Activated naive CD4-positive, alpha-beta T cell treated with anti-CD3 and anti-CD28 coated beads, Interleukin-2, amount 50 U/mL, for 16 hours (primary cell): ENCODE results near the gene ATP2B2.

Experiments used
- DNase-seq: peaks from one replicate; pipeline ENCODE4 v3.0.0-alpha.2; 2020

ATP2B2 gene

GRCh38 chr3:10492364-10493201, 12.8 kb downstream of the ATP2B2 start:
- no peak for DNase-seq

DNA sequence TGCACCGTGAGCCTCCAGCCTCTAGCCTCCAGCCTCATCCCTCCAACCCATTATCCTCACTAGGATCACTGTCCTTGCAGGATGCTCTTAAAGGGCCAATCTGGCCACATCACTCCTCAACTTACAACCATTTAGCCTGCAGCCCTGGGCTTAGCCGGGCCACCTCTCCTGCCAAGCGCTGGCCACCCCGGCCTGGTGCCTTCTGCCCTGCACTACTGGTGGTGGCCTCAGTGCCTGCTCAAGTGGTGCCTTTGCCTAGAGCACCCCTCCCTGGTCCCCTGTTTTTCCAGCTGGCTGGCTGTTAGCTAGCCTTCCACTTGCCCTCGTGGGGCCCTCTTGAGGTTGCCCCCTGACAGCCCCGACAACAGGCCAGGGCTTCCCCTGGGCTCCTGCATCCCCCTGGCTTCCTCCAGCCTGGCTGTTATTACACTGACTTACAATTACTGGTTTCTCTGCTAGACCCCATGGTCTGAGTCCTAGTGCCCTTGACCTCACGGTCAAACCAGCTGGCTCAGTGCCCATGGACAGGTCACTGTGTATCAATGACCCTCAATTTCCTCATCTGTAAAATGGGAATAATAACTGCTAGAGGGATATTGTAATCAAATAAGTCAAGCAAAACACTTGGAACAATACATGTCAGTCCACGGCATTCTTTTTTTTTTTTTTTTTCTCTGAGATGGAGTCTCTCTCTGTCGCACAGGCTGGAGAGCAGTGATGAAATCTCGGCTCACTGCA, 15.5 kb downstream of the ATP2B2 start:
- DNase-seq = no peak

DNA sequence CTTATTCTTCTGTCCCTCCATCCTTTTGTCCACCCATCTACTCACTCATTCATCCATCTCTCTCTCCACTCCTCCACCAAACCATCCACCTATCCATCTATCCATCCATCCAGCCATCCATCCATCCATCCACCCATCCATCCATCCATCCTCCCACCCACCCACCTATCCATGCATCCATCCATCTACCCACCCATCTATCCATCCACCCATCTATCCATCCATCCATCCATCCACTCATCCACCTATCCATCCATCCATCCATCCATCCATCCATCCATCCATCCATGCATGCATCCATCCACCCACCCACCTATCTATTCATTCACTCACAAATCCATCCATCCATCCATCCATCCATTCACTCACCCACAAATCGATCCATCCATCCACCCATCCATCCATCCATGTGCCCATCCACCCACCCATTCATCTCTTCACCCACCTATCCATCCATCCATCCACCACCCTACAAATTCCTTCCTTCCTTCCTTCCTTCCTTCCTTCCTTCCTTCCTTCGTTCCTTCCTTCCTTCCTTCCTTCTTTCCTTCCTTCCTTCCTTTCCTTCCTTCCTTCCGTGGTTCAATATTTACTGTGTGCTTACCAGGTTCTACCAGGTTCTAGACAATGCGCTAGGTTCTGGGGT, 17.3 kb downstream of the ATP2B2 start:
- no peak for DNase-seq

GRCh38 chr3:10485806-10486205, 19.6 kb downstream of the ATP2B2 start:
- DNase-seq = no peak

DNA sequence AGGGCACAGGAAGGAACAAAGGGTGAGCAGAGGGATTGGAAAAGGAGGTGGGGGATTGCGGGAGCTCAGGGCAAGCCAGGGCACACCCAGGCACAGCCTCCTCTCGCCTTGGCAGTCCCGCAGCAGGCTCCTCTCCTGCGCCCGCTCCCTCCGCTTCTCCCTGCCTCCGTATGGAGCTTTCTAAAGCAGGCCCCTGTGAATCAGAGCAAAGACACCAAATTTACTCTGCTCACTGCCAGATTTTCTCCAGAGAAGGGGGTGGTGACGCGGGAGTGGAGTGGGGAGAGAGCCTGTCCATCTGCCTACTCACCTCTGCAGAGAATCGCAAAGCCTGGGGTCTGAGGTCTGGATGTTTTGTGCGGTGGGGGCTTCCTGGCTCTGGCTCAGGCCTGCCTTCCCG, 20.0 kb downstream of the ATP2B2 start:
- no peak for DNase-seq

GRCh38 chr3:10484709-10485108, 20.7 kb downstream of the ATP2B2 start:
- DNase-seq = no peak

DNA sequence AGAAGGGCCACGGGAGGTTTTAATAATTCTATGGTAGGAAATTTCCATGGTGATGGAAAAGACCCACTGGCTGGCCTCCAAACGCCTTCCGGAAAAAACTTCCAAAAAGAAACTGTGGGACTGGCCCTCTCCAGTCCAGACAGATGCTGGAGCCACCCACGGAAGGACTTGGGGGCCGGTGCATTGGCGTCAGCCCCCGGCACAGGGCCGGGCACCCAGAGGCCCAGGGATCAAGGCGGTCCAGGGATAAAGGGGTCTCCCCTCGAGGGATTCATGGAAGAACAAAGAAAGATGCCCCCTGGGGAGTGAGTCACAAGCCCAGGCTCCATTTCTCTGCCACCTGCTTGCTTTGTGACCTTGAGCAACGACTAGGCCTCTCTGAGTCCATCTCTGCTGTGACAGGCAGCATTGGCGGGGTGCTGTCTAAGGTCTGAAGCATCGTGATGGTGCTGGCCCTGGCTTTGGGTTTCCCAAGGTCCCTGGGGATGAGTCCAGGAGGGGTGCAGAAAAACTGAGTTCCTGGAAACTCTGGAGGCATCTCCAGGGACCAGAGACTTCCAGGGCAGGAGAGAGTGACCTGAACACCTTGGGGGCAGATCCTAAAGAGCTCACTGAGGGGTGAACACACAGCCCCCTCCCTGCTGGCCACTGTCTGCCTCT, 21.6 kb downstream of the ATP2B2 start:
- DNase-seq = no peak

DNA sequence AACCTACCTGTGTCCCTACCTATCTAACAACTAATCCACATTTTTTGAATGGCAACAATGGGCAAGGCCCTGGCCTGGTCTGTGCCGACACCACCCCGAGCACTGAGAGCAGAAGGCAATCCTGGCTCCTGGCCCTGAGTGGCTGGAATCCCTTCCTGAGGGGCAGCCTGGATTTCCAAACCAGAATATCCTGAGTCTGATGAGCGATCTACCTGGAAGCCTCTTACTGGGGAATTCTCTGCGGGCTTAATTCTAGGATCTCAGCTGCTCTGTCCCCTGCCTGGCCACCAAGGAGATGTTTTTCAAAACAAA, 22.1 kb downstream of the ATP2B2 start:
- DNase-seq = no peak

GRCh38 chr3:10482631-10483363, 22.6 kb downstream of the ATP2B2 start:
- DNase-seq = no peak

DNA sequence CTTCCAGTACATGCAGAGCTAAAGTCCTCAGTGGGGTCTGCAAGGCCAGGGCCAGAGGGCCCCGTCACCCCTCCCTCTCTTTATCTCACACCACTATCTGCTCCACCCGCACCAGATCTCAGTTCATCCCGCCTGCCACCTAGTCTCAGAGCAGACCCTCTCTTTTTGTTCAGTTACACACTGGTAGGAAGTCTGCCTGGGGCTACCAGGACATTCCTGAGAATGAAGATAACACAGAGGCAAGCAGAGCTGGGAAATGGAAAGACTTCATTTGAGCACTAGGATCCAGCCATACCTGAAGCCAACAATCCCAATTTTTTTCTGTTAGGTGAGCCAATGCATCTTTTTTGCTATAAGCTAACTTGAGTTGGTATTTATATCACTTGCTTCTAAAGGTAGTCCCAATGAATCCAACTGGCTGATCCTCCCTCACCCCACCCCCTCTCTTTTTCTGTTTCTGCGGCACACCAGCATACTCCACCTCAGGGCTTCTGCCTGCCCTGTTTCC, 24.5 kb downstream of the ATP2B2 start:
- DNase-seq = no peak

DNA sequence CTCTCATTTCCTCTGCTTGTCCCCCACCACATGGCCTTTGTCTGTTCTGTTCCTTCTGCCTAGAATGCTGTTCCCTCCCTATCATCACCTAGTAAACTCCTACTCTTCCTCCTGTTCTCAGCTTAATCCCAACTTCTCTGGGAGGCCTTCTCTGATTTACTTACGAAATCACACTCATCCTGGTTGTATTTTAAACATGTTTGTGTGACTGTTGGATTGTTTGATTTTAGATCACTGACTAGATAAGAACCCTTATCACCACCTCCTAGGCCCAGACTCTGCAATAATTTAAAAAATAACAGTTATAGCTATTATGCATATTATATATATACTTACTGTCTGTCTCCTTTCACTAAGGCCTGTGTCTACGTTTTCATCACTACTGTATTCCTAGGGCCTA, 26.1 kb downstream of the ATP2B2 start:
- no peak for DNase-seq

DNA sequence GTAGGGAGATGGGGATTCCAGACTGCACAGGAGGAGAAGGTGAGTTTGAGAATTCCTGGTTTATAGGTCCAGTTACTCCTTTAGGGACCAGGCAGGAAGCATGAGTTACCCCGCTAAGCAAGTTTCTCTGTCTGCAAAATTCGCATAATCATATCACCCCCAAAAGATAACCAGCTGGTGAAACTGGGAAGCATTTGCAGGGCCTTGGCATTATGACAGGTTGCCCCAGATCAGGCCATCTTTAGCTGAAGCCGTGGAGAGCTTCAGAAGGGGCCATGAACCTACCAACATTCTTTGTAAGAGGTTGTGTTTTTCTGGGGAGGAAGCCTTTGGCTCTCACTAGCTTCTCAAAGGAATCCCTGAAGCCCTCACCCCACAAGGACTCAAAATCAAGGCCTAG, 29.4 kb downstream of the ATP2B2 start:
- DNase-seq = no peak

- no peak for DNase-seq
These were observed 30.5 kb downstream of the ATP2B2 start for GRCh38 chr3:10474847-10475246.

- DNase-seq = no peak
These were observed 31.1 kb downstream of the ATP2B2 start for GRCh38 chr3:10474275-10474646.

DNA sequence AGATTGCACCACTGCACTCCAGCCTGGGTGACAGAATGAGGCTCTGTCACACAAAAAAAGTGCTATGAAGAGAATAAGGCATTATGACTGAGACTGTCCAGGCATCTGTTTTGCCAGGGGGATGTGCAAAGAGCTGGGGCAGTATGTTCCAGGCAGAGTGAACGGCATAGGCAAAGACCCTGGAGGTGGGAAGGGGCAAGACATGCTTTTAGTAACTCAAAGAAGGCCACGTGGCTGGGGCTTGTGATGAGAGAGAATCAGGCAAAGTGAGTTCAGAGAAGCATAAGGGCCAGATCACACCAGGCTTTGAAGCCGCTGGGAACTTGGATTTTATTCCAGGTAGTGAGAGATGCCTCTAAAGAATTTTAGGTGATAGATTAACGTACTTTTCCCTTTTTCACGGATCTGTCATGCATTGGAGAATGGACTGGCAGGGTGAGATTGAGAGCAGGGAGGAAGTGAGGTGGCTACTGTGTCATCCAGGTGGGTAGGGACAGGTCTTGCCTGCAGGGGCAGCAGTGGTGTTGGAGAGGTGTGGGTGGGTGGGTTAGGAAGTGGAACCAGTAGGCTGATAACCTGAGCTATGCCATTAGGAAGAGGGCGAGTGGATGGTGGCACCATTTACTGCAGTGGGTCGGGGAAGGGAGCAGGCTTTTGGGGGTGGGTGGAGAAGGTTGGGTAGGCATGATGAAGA, 31.7 kb downstream of the ATP2B2 start:
- DNase-seq = no peak

GRCh38 chr3:10472877-10473440, 32.4 kb downstream of the ATP2B2 start:
- DNase-seq = no peak

DNA sequence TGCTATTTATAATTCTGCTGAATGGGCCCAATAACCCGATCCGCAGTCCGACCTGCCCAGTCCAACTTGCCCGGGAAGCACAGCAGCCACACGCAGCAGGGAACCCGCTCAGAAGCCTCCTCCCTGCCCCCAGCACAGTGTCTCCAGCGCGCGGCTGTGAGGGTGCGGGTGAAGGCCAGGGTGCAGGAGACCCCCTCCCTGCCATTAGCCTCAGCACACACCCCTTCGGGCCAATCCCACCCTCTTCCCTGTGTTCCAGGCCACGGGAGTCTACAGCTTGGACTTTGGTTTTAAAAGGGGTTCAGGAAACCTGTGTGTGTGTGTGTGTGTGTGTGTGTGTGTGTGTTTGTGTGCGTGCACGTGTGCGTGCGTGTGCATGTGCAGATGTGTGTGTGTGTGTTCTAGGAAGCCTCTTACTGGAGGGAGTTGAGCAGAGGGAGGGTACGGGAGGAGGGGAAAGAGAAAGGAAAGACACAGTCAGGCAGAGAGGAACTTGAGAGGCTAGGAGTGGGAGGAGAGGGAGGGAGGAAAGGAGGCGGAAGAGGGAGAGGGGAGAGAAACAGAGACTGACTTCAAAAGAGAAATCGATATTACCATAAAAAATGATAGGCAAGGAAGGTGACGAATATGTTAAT, 34.2 kb downstream of the ATP2B2 start:
- DNase-seq = no peak

- DNase-seq = no peak
These were observed 35.0 kb downstream of the ATP2B2 start for GRCh38 chr3:10470120-10471053.

DNA sequence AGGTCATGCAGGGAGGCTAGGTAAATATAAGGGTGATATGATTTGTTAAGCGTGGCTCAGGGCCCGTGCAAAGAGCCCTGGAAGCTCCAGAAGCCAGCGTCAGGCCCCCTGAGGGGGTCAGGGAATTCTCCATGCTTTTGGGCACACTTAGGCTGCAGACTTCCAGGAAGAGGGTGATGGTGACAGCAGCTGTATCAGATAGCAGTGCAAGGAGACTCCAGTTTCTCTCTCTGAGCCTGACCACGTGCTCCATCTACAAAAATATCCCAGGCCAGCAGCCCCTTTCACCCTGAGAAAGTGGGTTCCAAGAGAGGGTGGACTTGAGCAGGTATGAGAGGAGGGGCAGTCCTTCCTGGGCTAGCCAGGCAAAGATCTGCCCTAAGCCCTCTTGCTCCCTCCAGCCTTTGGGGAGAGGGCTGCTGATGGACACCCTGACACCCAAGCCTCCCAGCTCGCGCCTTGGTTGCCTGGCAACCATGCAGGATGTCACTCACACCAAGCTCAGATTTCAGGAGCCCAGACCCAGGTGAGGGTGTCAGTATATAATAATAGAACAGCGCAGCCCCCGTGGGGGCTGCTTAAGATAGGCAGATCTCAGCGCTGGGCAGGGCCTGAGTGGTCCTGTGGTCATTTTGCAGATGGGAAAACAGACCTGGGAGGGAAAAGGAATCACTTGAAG, 35.8 kb downstream of the ATP2B2 start:
- no peak for DNase-seq
